ENCODE results near the gene FGF10.

DNA sequence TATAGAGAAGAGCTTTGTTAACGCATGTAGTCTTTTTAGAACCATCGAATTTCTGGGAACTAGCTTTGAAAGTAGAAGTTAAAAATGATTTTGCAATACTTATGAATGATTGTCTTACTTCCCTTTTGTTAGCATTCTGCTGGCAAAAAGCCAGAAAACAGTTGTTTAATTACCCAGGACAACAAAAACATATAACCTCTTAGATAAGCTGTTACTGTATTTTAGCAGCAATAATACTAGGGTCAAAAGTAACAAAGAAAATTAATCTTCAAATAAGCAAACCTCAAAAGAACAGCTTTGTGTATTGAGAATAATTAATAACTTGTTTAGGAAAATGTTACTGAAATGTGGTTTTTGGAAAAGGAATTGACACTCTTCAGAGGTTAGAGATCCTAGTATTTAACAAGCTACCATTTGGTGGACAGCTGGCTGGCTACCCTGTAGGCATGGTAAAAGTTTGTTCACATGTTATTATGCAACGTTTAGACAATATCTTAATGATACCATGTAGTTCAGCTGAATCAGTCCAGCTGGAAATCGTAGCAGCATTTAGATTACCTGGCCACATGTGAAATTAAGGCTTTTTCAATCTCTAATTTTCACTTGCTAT lies 3.8 kb downstream of the FGF10 start:
- TF ChIP-seq POLR2AphosphoS5 (IDR thresholded peaks at IDR 0.05): no peak
- TF ChIP-seq EP300 (IDR thresholded peaks at IDR 0.05): no peak
- TF ChIP-seq, protein P1, sequence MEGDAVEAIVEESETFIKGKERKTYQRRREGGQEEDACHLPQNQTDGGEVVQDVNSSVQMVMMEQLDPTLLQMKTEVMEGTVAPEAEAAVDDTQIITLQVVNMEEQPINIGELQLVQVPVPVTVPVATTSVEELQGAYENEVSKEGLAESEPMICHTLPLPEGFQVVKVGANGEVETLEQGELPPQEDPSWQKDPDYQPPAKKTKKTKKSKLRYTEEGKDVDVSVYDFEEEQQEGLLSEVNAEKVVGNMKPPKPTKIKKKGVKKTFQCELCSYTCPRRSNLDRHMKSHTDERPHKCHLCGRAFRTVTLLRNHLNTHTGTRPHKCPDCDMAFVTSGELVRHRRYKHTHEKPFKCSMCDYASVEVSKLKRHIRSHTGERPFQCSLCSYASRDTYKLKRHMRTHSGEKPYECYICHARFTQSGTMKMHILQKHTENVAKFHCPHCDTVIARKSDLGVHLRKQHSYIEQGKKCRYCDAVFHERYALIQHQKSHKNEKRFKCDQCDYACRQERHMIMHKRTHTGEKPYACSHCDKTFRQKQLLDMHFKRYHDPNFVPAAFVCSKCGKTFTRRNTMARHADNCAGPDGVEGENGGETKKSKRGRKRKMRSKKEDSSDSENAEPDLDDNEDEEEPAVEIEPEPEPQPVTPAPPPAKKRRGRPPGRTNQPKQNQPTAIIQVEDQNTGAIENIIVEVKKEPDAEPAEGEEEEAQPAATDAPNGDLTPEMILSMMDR (IDR thresholded peaks at IDR 0.05): no peak
- no peak for TF ChIP-seq POLR2A (IDR thresholded peaks at IDR 0.05)

Data from stomach (tissue), 4 donors.